Measurements from ENCODE around the gene SUSD6. TPM values are rescaled to one million over a fixed set of nuclear protein-coding genes. Genes with fewer than 3 reads are reported as not detected.

Gene SUSD6
- total RNA-seq, 2 experiments from 2014 or later = 23.1 to 43.6 TPM

DNA sequence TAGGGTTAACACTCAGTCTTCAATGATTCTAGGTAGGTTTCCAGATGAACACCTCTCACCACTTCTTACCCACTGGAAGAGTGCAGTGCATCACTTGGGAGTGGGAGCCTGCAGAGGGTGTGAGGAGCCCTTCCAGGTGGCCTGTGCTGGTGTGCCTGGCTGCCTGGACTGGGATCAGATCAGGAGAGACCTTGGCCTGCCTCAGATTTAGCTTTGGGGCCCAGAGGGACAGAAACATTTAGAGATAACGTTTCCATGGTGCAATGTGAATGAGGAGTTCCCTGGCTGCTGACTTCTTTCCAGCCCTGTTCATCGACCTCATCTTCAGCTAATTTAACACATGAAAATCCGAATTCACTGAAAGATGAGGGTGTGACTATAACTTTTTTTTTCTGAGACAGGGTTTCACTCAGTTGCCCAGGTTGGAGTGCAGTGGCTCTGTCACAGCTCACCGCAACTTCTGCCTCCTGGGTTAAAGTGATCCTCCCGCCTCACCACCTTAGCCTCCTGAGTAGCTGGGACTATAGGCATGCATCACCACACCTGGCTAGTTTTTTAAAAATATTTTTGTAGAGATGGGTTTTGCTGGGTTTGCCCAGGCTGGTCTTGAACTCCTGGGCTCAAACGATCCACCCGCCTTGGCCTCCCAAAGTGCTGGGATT lies 53.6 kb downstream of the SUSD6 start:
- H3K4me2 ChIP-seq (ENCODE audit: low read length) = peak overlapping the region; percentile 68
- POLR2A ChIA-PET = interaction anchor here (0.5 to 2.3 kb wide), 6 partner anchors 9 to 57 kb away, joined by 4 to 6 read pairs (median 4); no protein-coding TSS in a partner anchor
- no peak overlapping the region for H2AFZ ChIP-seq (ENCODE audit: low read length)
- intact Hi-C loops (cut with micrococcal nuclease; ENCODE audit: unreplicated experiment) = no loop called here
- H3K9me2 ChIP-seq (ENCODE audit: insufficient read depth, low read length) = no peaks in the 10 kb centered on the region
- H3K4me1 ChIP-seq (ENCODE audit: insufficient read depth, low read length, poor library complexity, severe bottlenecking) = peaks cover 90% of the 10 kb centered on the region
- peaks cover 98% of the 10 kb centered on the region for H3K79me2 ChIP-seq (ENCODE audit: insufficient read depth, low read depth, low read length)
- H3K27ac ChIP-seq (ENCODE audit: low read depth, low read length, poor library complexity, severe bottlenecking) = peak overlapping the region; percentile 50
- peaks cover 68% of the 10 kb centered on the region for H3K36me3 ChIP-seq (ENCODE audit: insufficient read depth, low read length)
- peaks cover 62% of the 10 kb centered on the region for H4K20me1 ChIP-seq (ENCODE audit: insufficient read depth, low read length)
- TF ChIP-seq, protein P1, sequence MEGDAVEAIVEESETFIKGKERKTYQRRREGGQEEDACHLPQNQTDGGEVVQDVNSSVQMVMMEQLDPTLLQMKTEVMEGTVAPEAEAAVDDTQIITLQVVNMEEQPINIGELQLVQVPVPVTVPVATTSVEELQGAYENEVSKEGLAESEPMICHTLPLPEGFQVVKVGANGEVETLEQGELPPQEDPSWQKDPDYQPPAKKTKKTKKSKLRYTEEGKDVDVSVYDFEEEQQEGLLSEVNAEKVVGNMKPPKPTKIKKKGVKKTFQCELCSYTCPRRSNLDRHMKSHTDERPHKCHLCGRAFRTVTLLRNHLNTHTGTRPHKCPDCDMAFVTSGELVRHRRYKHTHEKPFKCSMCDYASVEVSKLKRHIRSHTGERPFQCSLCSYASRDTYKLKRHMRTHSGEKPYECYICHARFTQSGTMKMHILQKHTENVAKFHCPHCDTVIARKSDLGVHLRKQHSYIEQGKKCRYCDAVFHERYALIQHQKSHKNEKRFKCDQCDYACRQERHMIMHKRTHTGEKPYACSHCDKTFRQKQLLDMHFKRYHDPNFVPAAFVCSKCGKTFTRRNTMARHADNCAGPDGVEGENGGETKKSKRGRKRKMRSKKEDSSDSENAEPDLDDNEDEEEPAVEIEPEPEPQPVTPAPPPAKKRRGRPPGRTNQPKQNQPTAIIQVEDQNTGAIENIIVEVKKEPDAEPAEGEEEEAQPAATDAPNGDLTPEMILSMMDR (conservative IDR thresholded peaks at IDR 0.05; ENCODE audit: low read length) = no peak
- no peak for TF ChIP-seq EZH2phosphoT487 (IDR thresholded peaks at IDR 0.05; ENCODE audit: borderline replicate concordance, low read depth, low read length)
- no TSS peak for BruUV-seq (replicated peaks)
- H3K4me3 ChIP-seq (ENCODE audit: low read depth, low read length, poor library complexity, severe bottlenecking) = peak overlapping the region; percentile 22
- DNase-seq (ENCODE audit: low spot score) = peak; percentile 48
- H3K9me3 ChIP-seq (ENCODE audit: low read length) = no peaks in the 10 kb centered on the region
- CTCF ChIA-PET (ENCODE audit: unreplicated experiment) = no interaction called here

DNA sequence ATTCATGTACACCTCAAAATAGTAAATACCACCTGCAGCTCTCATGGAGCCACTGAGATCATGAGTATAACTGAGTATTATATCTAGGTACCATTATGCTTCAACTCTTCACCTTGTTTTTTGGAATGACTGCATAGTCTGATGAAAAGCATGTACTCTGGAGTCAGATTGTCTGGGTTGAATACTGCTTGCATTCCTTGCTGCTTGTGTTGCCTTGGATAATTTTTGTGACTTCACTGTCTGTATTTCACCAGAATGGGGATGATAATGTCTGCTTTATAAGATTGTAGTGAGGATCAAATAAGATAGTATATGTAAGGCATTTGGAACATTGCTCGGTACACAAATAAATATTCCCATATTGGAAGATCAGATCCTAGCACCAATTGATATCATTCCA lies 54.2 kb downstream of the SUSD6 start:
- TSS peak; percentile 5 for BruUV-seq (replicated peaks)
- POLR2A ChIA-PET = interaction anchor here (0.5 to 2.3 kb wide), 7 partner anchors 8 to 53 kb away, joined by 4 to 6 read pairs (median 4); no protein-coding TSS in a partner anchor
- H3K4me2 ChIP-seq (ENCODE audit: low read length) = peak overlapping the region; percentile 68
- intact Hi-C loops (cut with micrococcal nuclease; ENCODE audit: unreplicated experiment) = no loop called here
- peaks cover 68% of the 10 kb centered on the region for H3K36me3 ChIP-seq (ENCODE audit: insufficient read depth, low read length)
- peak overlapping the region; percentile 50 for H3K27ac ChIP-seq (ENCODE audit: low read depth, low read length, poor library complexity, severe bottlenecking)
- DNase-seq (ENCODE audit: low spot score) = no peak
- H3K4me1 ChIP-seq (ENCODE audit: insufficient read depth, low read length, poor library complexity, severe bottlenecking) = peaks cover 94% of the 10 kb centered on the region
- TF ChIP-seq, protein P1 (conservative IDR thresholded peaks at IDR 0.05; ENCODE audit: low read length) = no peak
- no peak for TF ChIP-seq EZH2phosphoT487 (IDR thresholded peaks at IDR 0.05; ENCODE audit: borderline replicate concordance, low read depth, low read length)
- H3K9me2 ChIP-seq (ENCODE audit: insufficient read depth, low read length) = no peaks in the 10 kb centered on the region
- no peak overlapping the region for H2AFZ ChIP-seq (ENCODE audit: low read length)
- peaks cover 98% of the 10 kb centered on the region for H3K79me2 ChIP-seq (ENCODE audit: insufficient read depth, low read depth, low read length)
- CTCF ChIA-PET (ENCODE audit: unreplicated experiment) = no interaction called here
- peaks cover 62% of the 10 kb centered on the region for H4K20me1 ChIP-seq (ENCODE audit: insufficient read depth, low read length)
- no peak overlapping the region for H3K4me3 ChIP-seq (ENCODE audit: low read depth, low read length, poor library complexity, severe bottlenecking)
- H3K9me3 ChIP-seq (ENCODE audit: low read length) = no peaks in the 10 kb centered on the region

DNA sequence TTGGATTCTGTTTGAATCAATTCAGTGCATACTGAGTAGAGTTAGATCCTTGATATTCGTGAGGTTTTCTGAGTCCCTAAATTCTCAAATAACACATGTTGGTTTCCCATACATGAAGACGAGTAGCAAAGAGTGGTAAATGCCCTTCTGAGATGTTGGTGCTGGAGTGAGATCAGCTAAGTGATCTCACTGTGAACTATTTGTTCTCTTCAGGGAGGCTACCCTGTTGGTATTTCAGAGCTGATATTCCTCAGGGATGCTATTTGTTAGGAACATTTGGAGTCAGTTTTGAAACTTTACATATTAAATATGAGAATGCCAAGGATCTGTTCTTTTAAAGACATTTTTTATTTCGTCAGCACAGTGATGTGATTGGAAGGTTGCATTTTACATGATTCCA lies 54.7 kb downstream of the SUSD6 start:
- Histone ChIP-seq H3K27ac (ENCODE audit: low read depth, low read length, poor library complexity, severe bottlenecking) (peak overlapping the region; percentile 80), H2AFZ (ENCODE audit: low read length) (no peak overlapping the region), H3K4me3 (ENCODE audit: low read depth, low read length, poor library complexity, severe bottlenecking) (no peak overlapping the region), H3K9me3 (ENCODE audit: low read length) (no peaks in the 10 kb centered on the region), H3K79me2 (ENCODE audit: insufficient read depth, low read depth, low read length) (peaks cover 98% of the 10 kb centered on the region), H4K20me1 (ENCODE audit: insufficient read depth, low read length) (peaks cover 62% of the 10 kb centered on the region), H3K9me2 (ENCODE audit: insufficient read depth, low read length) (no peaks in the 10 kb centered on the region), H3K36me3 (ENCODE audit: insufficient read depth, low read length) (peaks cover 68% of the 10 kb centered on the region), H3K4me1 (ENCODE audit: insufficient read depth, low read length, poor library complexity, severe bottlenecking) (peaks cover 95% of the 10 kb centered on the region), H3K4me2 (ENCODE audit: low read length) (peak overlapping the region; percentile 68)
- ChIA-PET CTCF (ENCODE audit: unreplicated experiment) (no interaction called here), POLR2A (interaction anchor here (0.8 to 2.3 kb wide), 6 partner anchors 13 to 53 kb away, joined by 3 to 6 read pairs (median 4); no protein-coding TSS in a partner anchor)
- no peak for TF ChIP-seq EZH2phosphoT487 (IDR thresholded peaks at IDR 0.05; ENCODE audit: borderline replicate concordance, low read depth, low read length)
- TF ChIP-seq, protein P1 (conservative IDR thresholded peaks at IDR 0.05; ENCODE audit: low read length) = no peak
- no TSS peak for BruUV-seq (replicated peaks)
- intact Hi-C loops (cut with micrococcal nuclease; ENCODE audit: unreplicated experiment) = no loop called here
- DNase-seq (ENCODE audit: low spot score) = no peak
